ENCODE results near the gene SRGAP3.

GRCh38 chr3:9124730-9125129 is 124.7 kb downstream of the SRGAP3 start:
- TF ChIP-seq EZH2 (IDR thresholded peaks at IDR 0.05; ENCODE audit: borderline replicate concordance) (no peak), CTCF (IDR thresholded peaks at IDR 0.05; ENCODE audit: poor library complexity) (no peak), EZH2phosphoT487 (IDR thresholded peaks at IDR 0.05; ENCODE audit: low read depth, severe bottlenecking, unreplicated experiment) (no peak)

All from hepatocyte (in vitro differentiated cells).